Cardiac muscle cell (in vitro differentiated cells and primary cell): Measurements from ENCODE around the gene EQTN. TPM values are rescaled to one million over a fixed set of nuclear protein-coding genes. Genes with fewer than 3 reads are reported as not detected.

Source experiments
- DNase-seq, 2 donors: peaks; one replicate each; pipeline versions ENCODE4 v3.0.0 to v3.0.0-alpha.2; 2010 to 2017; ENCODE audit warnings: low read depth in 1 of 2, low spot score in 1 of 2
- H3K27ac ChIP-seq: fragments of 200-600 bp; sonication (generic); 2 replicates; pipeline ENCODE4 v1.5.1; 2016
- H3K27me3 ChIP-seq: fragments of 200-600 bp; sonication (generic); 2 replicates; pipeline ENCODE4 v1.6.0; 2016; ENCODE audit warnings: control low read depth
- H3K36me3 ChIP-seq: fragments of 200-600 bp; sonication (generic); 2 replicates; pipeline ENCODE4 v1.5.1; 2016; ENCODE audit warnings: control low read depth
- H3K4me1 ChIP-seq: fragments of 200-600 bp; sonication (generic); 2 replicates; pipeline ENCODE4 v1.8.1; 2017; ENCODE audit warnings: low read depth, mild to moderate bottlenecking, mixed run types
- H3K4me3 ChIP-seq: fragments of 200-600 bp; sonication (generic); 2 replicates; pipeline ENCODE4 v1.5.1; 2016; ENCODE audit warnings: mild to moderate bottlenecking
- H3K9me3 ChIP-seq: fragments of 200-600 bp; sonication (generic); 2 replicates; pipeline ENCODE4 v1.5.1; 2017; ENCODE audit warnings: low read depth, mild to moderate bottlenecking, control low read depth
- polyA plus RNA-seq: library from polyadenylated mRNA; unstranded; fragments of >200 nt; fragmentation: Nextera tagmentation; extraction: Ambion mirVana; gene quantifications from 2 replicates; pipeline ENCODE4 v1.2.1, GENCODE V29; 2016
- total RNA-seq: library from RNA; depleted of rRNA; stranded (reverse); fragments of >200 nt; gene quantifications from 2 replicates; pipeline ENCODE4 v1.2.3, GENCODE V29; 2016
- TF ChIP-seq, protein P1 (sequence below): IDR thresholded peaks from 2 replicates; pipeline ENCODE4 v1.5.1; 2012; ENCODE audit warnings: low read depth, mild to moderate bottlenecking, low read length

Gene EQTN
- total and polyA plus RNA-seq, 2 experiments from 2014 or later, result not detected

DNA sequence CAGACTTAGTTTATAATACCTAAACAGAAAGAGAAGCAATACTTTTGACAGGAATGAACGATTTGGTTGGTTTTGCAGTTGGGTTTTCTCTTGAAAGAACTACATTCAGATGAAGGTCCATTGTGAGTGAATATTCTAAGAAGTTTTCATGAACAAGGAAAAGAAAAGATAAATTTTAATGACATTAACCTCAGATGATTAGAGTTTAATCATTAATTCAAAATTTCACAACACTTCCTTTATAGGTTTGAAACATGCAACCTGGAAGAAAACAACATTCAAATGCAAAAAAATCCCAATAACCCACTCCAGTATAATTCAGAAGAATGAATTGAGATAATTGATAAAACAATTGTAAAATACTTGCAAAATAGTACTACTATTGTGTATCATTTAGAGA lies 23.8 kb downstream of the EQTN start:
- Histone ChIP-seq H3K36me3 (no peaks in the 10 kb centered on the region), H3K27me3 (no peaks in the 10 kb centered on the region), H3K27ac (no peak overlapping the region), H3K4me3 (no peak overlapping the region), H3K4me1 (no peaks in the 10 kb centered on the region), H3K9me3 (no peaks in the 10 kb centered on the region)
- TF ChIP-seq, protein P1, sequence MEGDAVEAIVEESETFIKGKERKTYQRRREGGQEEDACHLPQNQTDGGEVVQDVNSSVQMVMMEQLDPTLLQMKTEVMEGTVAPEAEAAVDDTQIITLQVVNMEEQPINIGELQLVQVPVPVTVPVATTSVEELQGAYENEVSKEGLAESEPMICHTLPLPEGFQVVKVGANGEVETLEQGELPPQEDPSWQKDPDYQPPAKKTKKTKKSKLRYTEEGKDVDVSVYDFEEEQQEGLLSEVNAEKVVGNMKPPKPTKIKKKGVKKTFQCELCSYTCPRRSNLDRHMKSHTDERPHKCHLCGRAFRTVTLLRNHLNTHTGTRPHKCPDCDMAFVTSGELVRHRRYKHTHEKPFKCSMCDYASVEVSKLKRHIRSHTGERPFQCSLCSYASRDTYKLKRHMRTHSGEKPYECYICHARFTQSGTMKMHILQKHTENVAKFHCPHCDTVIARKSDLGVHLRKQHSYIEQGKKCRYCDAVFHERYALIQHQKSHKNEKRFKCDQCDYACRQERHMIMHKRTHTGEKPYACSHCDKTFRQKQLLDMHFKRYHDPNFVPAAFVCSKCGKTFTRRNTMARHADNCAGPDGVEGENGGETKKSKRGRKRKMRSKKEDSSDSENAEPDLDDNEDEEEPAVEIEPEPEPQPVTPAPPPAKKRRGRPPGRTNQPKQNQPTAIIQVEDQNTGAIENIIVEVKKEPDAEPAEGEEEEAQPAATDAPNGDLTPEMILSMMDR, result no peak
- DNase-seq, result no peak

DNA sequence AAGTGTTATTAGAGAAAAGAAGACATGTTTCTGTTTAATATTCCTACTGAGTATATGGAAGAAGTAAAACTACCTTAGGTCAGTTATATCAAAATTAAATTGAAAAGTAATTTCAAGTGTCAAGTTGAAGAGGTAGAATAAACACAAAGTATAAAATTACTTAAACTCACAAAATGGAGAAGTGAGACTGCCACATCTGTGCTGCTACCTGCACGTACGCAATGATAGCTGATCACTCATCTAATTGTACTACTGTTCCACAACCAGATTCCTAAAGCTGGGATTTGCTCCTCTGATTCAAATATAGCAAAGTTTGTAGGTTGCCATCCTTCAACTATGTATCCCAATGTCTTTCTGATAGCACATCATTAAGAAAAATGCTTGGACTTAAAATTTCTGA lies 24.8 kb downstream of the EQTN start:
- Histone ChIP-seq H3K27me3 (no peaks in the 10 kb centered on the region), H3K4me3 (no peak overlapping the region), H3K4me1 (no peaks in the 10 kb centered on the region), H3K9me3 (no peaks in the 10 kb centered on the region), H3K27ac (no peak overlapping the region), H3K36me3 (no peaks in the 10 kb centered on the region)
- DNase-seq, result no peak
- TF ChIP-seq, protein P1, result no peak

DNA sequence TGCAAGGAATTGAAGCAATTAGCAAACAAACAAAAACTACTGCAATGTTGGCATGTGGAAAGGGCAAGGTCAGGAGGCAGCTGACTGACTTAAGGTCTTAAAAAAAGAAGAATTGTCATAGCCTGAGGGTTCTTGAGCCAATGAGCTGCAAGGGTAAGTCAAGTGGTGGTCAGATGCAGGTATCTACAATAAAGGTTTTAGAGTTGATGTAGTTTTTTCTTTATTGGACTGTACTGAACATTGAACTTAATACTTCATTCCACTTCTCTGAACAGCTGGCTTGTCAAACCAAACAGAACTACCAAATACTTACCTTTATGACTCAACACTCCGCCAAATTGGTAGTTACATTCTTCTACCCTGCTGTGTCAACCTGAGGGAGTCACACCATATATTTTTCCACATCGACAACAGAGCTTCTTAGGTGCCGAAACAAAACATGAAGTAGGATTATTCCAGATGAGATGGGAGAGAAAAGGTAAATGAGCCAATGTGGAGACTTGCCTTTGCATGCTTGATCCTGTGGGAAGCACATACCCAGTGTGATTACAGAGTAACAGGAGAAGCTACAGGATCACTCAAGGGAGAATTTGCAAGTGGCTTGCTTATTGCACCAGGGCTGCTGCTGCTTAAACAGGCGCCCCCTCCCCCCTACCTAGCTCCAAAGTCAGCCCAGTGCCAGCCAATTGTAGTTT lies 35.3 kb downstream of the EQTN start:
- TF ChIP-seq, protein P1, result no peak
- H3K4me1 ChIP-seq, result no peaks in the 10 kb centered on the region
- no peaks in the 10 kb centered on the region for H3K9me3 ChIP-seq
- no peaks in the 10 kb centered on the region for H3K36me3 ChIP-seq
- H3K27ac ChIP-seq, result no peak overlapping the region
- no peak overlapping the region for H3K4me3 ChIP-seq
- DNase-seq, result no peak
- H3K27me3 ChIP-seq, result no peaks in the 10 kb centered on the region

DNA sequence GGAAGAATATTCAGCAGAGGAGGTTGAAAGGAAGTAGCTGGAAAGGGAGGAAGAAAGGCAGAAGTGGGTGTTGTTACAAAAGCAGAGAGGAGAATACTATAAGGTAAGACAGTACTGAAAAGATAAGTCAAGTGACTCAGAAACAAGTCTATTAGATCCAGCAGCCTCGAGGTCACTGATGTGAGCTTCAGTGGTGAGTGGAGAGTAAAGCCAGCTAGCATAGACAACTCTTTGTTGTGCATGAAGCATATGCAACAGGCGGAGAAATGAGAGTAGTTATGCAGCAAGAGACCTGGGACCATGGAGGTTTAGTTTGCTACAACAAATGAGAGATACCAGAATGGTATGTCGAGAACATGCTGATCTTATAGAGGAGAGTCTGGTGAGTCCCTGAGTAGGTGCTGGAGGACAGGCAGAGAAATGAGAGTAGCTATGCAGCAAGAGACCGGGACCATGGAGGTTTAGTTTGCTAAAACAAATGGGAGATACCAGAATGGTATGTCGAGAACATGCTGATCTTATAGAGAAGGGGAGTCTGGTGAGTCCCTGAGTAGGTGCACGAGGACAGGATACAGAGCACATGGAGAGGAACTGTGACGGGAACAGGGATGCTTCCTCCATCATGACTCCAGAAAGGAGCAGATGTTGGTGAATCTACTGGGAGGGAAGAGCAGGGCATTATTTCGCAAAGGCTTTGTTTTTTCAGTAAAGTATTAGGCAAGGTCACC lies 36.0 kb downstream of the EQTN start:
- no peaks in the 10 kb centered on the region for H3K27me3 ChIP-seq
- H3K9me3 ChIP-seq, result no peaks in the 10 kb centered on the region
- TF ChIP-seq, protein P1, result no peak
- no peaks in the 10 kb centered on the region for H3K36me3 ChIP-seq
- DNase-seq, result no peak
- H3K4me1 ChIP-seq, result no peaks in the 10 kb centered on the region
- H3K4me3 ChIP-seq, result no peak overlapping the region
- no peak overlapping the region for H3K27ac ChIP-seq

DNA sequence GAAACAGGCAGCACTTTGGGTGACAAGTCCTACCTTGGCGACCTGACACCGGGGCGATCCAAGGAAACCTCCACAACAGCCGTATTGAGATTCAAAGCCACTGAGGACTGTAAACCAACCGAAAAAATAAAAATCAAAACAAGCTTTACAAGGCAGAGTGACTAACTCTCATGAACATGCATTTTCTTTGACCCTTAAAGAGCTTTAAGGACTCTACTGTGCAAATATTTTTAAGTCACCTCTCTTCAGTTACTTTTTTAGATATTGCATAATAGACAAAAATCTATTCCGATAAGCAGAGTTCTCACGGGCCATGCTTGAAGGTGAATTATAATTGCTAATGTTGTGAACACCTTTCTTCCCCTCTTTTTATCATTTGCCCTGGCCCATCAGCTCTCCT lies 38.3 kb downstream of the EQTN start:
- Histone ChIP-seq H3K36me3 (no peaks in the 10 kb centered on the region), H3K9me3 (no peaks in the 10 kb centered on the region), H3K27ac (no peak overlapping the region), H3K27me3 (no peaks in the 10 kb centered on the region), H3K4me3 (no peak overlapping the region), H3K4me1 (no peaks in the 10 kb centered on the region)
- TF ChIP-seq, protein P1, result no peak
- DNase-seq, result no peak
